Activated CD8-positive, alpha-beta T cell treated with anti-CD3 and anti-CD28 coated beads for 36 hours (primary cell): Measurements from ENCODE around the gene HRAS. TPM values are rescaled to one million over a fixed set of nuclear protein-coding genes. Genes with fewer than 3 reads are reported as not detected.
"Not testable (repeated sequence)": the region's sequence is repeated elsewhere in the genome, so short reads cannot be mapped to it uniquely, and the experiment has no call there.

Source experiments
- ATAC-seq: fragments of 200-7000 bp; cut with Tn5 transposase; one replicate; pipeline ENCODE4 v1.10.0; 2021; ENCODE audit warnings: mild to moderate bottlenecking, moderate library complexity
- CTCF ChIA-PET: fragments of 350-600 bp; sonication (Branson Sonifier 250); formaldehyde crosslinking; loops from one replicate; lab custom pipeline; 2021; ENCODE audit warnings: antibody characterized with exemption; lab: Charles Lee
- POLR2A ChIA-PET: fragments of 350-600 bp; sonication (Branson Sonifier 250); formaldehyde crosslinking; loops from one replicate; lab custom pipeline; 2021; ENCODE audit warnings: antibody characterized with exemption; lab: Charles Lee
- DNase-seq: peaks from one replicate; pipeline ENCODE4 v3.0.0-alpha.2; 2020
- H3K27ac Mint-ChIP-seq: one replicate; pipeline ENCODE4 v1.8.0; 2021; ENCODE audit warnings: mild to moderate bottlenecking, mixed read lengths
- H3K27me3 Mint-ChIP-seq: one replicate; pipeline ENCODE4 v1.8.0; 2021; ENCODE audit warnings: mixed read lengths
- H3K36me3 Mint-ChIP-seq: one replicate; pipeline ENCODE4 v1.8.0; 2021; ENCODE audit warnings: low read depth, mixed read lengths
- H3K4me1 Mint-ChIP-seq: one replicate; pipeline ENCODE4 v1.8.0; 2021; ENCODE audit warnings: low read depth, mixed read lengths
- H3K4me3 Mint-ChIP-seq: one replicate; pipeline ENCODE4 v1.8.0; 2021; ENCODE audit warnings: mild to moderate bottlenecking, moderate library complexity, mixed read lengths
- H3K9me3 Mint-ChIP-seq: one replicate; pipeline ENCODE4 v1.8.0; 2021; ENCODE audit warnings: mixed read lengths
- intact Hi-C: fragments of 100-400 bp; cut with micrococcal nuclease; formaldehyde crosslinking; loops from one replicate; pipeline ENCODE4 v1.10.0; 2022
- total RNA-seq, 2 experiments: library from RNA; stranded (reverse); gene quantifications; one replicate each; pipeline ENCODE4 v1.2.3, GENCODE V29; 2021
- TF ChIP-seq, protein P1 (sequence below): fragments of 200-600 bp; IDR thresholded peaks from one replicate; pipeline ENCODE4 v1.8.0; 2022; ENCODE audit warnings: antibody characterized with exemption, mild to moderate bottlenecking

HRAS gene
- total RNA-seq, 2 experiments from 2014 or later, result 30.4 to 34.6 TPM

DNA sequence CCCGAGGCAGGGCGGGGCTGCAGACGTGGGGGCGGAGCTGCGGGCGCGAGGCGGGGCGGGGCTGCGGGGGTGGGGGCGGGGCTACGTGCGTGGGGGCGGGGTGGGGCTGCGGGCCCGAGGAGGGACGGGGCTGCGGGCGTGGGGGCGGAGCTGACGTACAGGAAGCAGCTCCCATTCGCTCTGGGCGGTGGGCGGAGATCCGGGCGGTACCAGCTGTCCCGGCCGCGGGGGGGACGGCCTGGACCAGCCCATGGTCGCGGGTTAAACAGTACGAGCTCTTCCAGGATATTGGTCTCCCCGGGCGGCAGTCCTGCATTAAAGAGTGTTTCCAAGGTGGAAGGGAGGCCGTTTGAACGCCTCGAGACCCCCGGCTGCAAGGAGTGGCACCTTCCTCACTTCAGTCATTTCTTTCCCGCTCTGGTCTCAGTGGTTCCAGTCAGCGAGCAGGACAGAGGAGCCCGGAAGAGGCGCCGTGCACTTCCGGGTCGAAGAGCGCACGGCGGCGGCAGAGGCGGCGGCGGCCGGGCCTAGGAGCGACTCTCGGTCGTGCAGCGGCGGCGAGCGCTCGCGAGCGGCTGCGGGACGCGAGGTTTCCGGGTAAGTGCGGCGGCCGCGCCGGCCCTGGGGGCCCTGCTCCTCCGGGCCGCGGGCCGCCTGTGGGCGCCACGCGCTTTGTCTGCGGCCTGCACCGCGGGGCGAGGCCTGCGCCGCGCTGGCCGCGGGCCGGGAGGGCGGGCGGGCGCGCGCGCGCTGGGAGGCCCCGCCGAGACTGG lies 40.8 kb upstream of the HRAS start, which contains the start of gene PHRF1:
TSS of gene PHRF1 (plus strand) at position 475 of the 773 bp plus-strand sequence. CDS start 5,043 bp downstream, outside the sequence.
- CTCF ChIA-PET, result interaction anchor here (1.0 kb wide), 1 partner anchor 150 kb away, joined by 3 read pairs; no protein-coding TSS in a partner anchor
- Mint-ChIP-seq H3K9me3 (no peaks in the 10 kb centered on the region), H3K4me1 (peaks cover 42% of the 10 kb centered on the region), H3K27ac (peak within 1 kb of the TSS; percentile 99), H3K27me3 (peaks cover 11% of the 10 kb centered on the region), H3K4me3 (peak within 1 kb of the TSS; percentile 87), H3K36me3 (peaks cover 21% of the 10 kb centered on the region)
- intact Hi-C loops, result no loop called here
- POLR2A ChIA-PET, result interaction anchor here (0.6 to 2.1 kb wide), 19 partner anchors 9 to 309 kb away, joined by 3 to 8 read pairs (median 4); partner anchors contain the start of genes IRF7, TALDO1 and TMEM80
- TF ChIP-seq, protein P1, sequence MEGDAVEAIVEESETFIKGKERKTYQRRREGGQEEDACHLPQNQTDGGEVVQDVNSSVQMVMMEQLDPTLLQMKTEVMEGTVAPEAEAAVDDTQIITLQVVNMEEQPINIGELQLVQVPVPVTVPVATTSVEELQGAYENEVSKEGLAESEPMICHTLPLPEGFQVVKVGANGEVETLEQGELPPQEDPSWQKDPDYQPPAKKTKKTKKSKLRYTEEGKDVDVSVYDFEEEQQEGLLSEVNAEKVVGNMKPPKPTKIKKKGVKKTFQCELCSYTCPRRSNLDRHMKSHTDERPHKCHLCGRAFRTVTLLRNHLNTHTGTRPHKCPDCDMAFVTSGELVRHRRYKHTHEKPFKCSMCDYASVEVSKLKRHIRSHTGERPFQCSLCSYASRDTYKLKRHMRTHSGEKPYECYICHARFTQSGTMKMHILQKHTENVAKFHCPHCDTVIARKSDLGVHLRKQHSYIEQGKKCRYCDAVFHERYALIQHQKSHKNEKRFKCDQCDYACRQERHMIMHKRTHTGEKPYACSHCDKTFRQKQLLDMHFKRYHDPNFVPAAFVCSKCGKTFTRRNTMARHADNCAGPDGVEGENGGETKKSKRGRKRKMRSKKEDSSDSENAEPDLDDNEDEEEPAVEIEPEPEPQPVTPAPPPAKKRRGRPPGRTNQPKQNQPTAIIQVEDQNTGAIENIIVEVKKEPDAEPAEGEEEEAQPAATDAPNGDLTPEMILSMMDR, result no peak
- ATAC-seq (peak; percentile 90), DNase-seq (peak; percentile 97)

DNA sequence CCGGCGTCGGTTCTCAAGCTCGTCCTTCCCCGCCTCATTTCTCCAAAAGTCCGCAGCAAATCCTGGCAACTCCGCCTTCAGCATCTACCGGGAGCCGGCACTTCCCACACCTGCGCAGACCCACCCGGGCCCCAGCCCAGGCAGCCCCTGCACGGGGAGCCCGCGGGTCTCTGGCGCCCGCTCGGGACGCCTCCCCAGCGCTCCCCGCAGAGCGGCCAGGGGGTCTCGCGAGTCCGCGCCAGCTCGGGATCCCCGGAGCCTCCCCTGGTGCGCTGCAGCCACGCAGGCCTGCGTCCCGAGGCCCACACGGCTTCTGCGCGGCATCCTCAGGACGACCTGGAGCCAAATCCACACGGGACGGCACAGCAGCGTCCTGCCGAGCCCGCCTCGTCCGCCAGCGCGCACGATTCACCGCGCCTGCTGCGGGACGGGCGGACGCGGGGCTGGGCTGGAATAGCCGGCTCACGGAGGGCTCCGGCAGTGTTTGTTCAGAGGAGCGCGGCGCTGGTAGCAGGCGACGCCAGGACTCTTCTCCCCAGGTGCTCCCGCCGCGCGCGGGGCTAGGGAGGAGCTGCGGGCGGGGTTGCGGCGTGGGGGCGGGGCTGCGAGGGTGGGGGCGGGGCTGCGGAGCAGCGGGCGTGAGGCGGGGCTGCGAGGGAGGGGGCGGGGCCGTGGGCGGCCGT lies 40.1 kb upstream of the HRAS start:
- DNase-seq, result no peak
- TF ChIP-seq, protein P1, result no peak
- ChIA-PET CTCF (interaction anchor here (1.0 kb wide), 1 partner anchor 151 kb away, joined by 3 read pairs; no protein-coding TSS in a partner anchor), POLR2A (interaction anchor here (0.6 to 2.1 kb wide), 16 partner anchors 9 to 258 kb away, joined by 3 to 8 read pairs (median 4); partner anchors contain the start of genes IRF7 and TMEM80)
- Mint-ChIP-seq H3K9me3 (no peaks in the 10 kb centered on the region), H3K27ac (peak overlapping the region; percentile 3), H3K36me3 (peaks cover 19% of the 10 kb centered on the region), H3K27me3 (peaks cover 11% of the 10 kb centered on the region), H3K4me1 (peaks cover 40% of the 10 kb centered on the region), H3K4me3 (peak overlapping the region; percentile 87)
- peak; percentile 1 for ATAC-seq
- intact Hi-C loops, result no loop called here

DNA sequence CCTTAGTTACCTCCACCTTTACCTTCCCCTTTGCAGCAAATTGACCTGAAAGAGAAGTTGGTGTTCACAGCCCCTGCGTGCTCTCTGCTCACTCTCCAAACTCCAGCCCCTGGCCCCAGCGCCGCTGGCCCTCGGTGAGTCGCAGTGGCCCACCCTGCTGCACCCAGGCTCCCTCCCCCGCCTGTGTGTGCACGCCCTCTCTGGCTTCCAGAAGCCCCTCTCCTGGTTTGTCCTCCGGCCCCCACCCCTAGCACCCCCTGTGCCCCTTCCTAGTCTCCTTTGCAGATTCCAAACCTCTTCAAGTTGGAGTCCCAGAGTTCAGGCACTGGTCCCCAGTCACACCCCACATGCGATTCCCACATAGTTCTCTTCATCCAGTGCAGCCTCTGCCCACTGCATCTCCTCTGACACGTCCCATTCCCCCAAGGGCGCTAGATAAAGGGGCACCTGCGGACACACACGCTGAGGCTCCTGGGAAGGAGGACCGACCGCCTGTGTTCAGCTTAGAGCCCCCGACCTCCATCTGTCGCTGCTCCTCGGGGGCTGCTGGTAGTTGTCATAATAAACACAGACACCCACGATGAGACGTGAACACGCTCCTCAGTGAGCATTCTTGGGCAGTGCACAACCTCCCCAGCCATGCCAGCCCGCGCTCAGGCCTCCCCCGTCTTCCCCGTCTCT lies 39.4 kb upstream of the HRAS start:
- intact Hi-C loops, result no loop called here
- H3K4me1 Mint-ChIP-seq, result peaks cover 36% of the 10 kb centered on the region
- H3K27me3 Mint-ChIP-seq, result peaks cover 11% of the 10 kb centered on the region
- H3K9me3 Mint-ChIP-seq, result no peaks in the 10 kb centered on the region
- TF ChIP-seq, protein P1, result no peak
- ATAC-seq (no peak), DNase-seq (no peak)
- H3K36me3 Mint-ChIP-seq, result peaks cover 19% of the 10 kb centered on the region
- peak overlapping the region; percentile 3 for H3K27ac Mint-ChIP-seq
- ChIA-PET POLR2A (interaction anchor here (1.1 to 2.1 kb wide), 7 partner anchors 11 to 39 kb away, joined by 3 to 8 read pairs (median 5); no protein-coding TSS in a partner anchor), CTCF (no interaction called here)
- H3K4me3 Mint-ChIP-seq, result peak overlapping the region; percentile 87

DNA sequence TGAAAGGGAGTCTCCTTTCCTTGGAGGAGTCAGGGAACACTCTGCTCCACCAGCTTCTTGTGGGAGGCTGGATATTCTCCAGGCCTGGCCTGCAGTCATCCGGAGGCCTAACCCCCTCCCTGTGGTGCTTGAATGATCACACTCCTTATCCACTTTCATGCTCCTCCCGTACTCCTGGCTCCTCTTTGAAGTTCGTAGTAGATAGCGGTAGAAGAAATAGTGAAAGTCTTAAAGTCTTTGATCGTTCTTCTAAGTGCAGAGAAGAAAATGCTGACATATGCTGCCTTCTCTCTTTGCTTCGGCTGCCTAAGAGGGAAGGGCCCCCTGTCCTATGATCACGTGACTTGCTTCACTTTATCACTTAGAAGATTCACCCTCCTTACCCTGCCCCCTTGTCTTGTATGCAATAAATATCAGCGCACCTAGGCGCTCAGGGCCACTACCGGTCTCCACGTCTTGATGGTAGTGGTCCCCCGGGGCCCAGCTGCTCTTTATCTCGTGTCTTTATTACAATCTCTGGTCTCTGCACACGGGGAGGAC lies 38.7 kb upstream of the HRAS start:
- H3K9me3 Mint-ChIP-seq, intact Hi-C loops, DNase-seq, POLR2A ChIA-PET, H3K27ac Mint-ChIP-seq, CTCF ChIA-PET, ATAC-seq: not testable (repeated sequence)
- H3K4me3 Mint-ChIP-seq, result peak overlapping the region; percentile 87
- H3K4me1 Mint-ChIP-seq, result peaks cover 29% of the 10 kb centered on the region
- H3K27me3 Mint-ChIP-seq, result peaks cover 11% of the 10 kb centered on the region
- H3K36me3 Mint-ChIP-seq, result peaks cover 19% of the 10 kb centered on the region
